Ovary (tissue), 3 donors: Measurements from ENCODE around the gene TMED5.

Experiments
- EP300 ChIP-seq: sonication (generic); formaldehyde crosslinking; IDR thresholded peaks from one replicate; pipeline ENCODE4 v1.6.1; 2017; ENCODE audit warnings: antibody characterized with exemption
- POLR2A ChIP-seq: fragments of 450-650 bp; IDR thresholded peaks from one replicate; pipeline ENCODE4 v1.6.1; 2017; ENCODE audit warnings: antibody characterized with exemption, mild to moderate bottlenecking, moderate library complexity
- TF ChIP-seq, protein P1 (sequence below), 3 donors: fragments of 450-650 bp in 2 of 3; fragments of 200-600 bp in 1 of 3; IDR thresholded peaks; one replicate each; pipeline versions ENCODE4 v1.5.1 to v1.8.0; 2016 to 2022; ENCODE audit warnings: antibody characterized with exemption in 3 of 3, mild to moderate bottlenecking in 1 of 3
- donor health status: DM: no; HTN: no; CAD: no.

DNA sequence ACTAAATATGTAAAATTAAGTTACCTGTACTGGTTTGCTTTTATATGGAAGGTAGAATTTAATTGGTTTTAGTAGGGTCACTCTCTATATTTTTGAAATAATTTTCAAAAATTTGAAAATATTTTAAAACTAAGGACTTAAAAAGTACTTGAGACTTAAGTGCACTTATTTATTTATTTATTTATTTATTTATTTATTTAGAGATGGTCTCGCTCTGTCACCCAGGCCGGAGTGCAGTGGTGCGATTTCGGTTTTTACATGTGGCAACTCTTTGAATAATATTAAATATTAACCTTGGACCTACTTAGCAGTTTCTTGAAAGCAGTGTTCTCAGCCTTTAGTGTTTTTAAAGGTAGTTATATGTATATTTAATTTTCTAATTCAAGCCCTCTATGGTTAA, 36.4 kb downstream of the TMED5 start:
- TF ChIP-seq, protein P1, sequence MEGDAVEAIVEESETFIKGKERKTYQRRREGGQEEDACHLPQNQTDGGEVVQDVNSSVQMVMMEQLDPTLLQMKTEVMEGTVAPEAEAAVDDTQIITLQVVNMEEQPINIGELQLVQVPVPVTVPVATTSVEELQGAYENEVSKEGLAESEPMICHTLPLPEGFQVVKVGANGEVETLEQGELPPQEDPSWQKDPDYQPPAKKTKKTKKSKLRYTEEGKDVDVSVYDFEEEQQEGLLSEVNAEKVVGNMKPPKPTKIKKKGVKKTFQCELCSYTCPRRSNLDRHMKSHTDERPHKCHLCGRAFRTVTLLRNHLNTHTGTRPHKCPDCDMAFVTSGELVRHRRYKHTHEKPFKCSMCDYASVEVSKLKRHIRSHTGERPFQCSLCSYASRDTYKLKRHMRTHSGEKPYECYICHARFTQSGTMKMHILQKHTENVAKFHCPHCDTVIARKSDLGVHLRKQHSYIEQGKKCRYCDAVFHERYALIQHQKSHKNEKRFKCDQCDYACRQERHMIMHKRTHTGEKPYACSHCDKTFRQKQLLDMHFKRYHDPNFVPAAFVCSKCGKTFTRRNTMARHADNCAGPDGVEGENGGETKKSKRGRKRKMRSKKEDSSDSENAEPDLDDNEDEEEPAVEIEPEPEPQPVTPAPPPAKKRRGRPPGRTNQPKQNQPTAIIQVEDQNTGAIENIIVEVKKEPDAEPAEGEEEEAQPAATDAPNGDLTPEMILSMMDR (IDR thresholded peaks at IDR 0.05): no peak
- TF ChIP-seq POLR2A (no peak), EP300 (no peak)
